CD14-positive monocyte (primary cell): ENCODE data around the gene TRIM41. TPM values are rescaled to one million over a fixed set of nuclear protein-coding genes. Genes with fewer than 3 reads are reported as not detected.

Experiments used
- DNase-seq, 3 donors: peaks; one replicate each; pipeline ENCODE4 v3.0.0-alpha.2; 2011 to 2022
- H2AFZ ChIP-seq: 2 replicates; pipeline ENCODE4 v1.6.0; 2012; ENCODE audit warnings: mild to moderate bottlenecking, low read depth, low read length, inconsistent platforms; ENCODE audit not compliant: insufficient read depth, poor library complexity, severe bottlenecking
- H3K27ac ChIP-seq, 2 donors: 1 replicate in 1 of 2; 2 replicates in 1 of 2; pipeline ENCODE4 v1.5.1; 2012 to 2013; ENCODE audit warnings: low read length in 2 of 2, control low read depth in 1 of 2, inconsistent platforms in 1 of 2, low read depth in 1 of 2, mild to moderate bottlenecking in 1 of 2
- H3K27me3 ChIP-seq, 2 donors: one replicate each; pipeline versions ENCODE4 v1.6.0 to v1.6.1; 2011 to 2013; ENCODE audit warnings: low read length in 2 of 2; ENCODE audit not compliant: control insufficient read depth in 2 of 2, insufficient read depth in 2 of 2
- H3K36me3 ChIP-seq, 2 donors: replicated peaks in 1 of 2; 1 replicate in 1 of 2; 2 replicates in 1 of 2; pipeline versions ENCODE4 v1.5.1 to v1.6.1; 2012 to 2013; ENCODE audit warnings: low read length in 2 of 2, control low read depth in 1 of 2, inconsistent platforms in 1 of 2, mild to moderate bottlenecking in 1 of 2; ENCODE audit not compliant: insufficient read depth in 2 of 2, control insufficient read depth in 1 of 2
- H3K4me1 ChIP-seq, 2 donors: 1 replicate in 1 of 2; 2 replicates in 1 of 2; pipeline versions ENCODE4 v1.5.1 to v1.6.1; 2012 to 2013; ENCODE audit warnings: low read length in 2 of 2, control low read depth in 1 of 2, inconsistent platforms in 1 of 2, mild to moderate bottlenecking in 1 of 2, moderate library complexity in 1 of 2; ENCODE audit not compliant: insufficient read depth in 2 of 2, control insufficient read depth in 1 of 2
- H3K4me2 ChIP-seq: replicated peaks from 2 replicates; pipeline ENCODE3; 2012; ENCODE audit warnings: low read length, moderate library complexity, mild to moderate bottlenecking; ENCODE audit not compliant: poor library complexity, severe bottlenecking; ENCODE audit errors: extremely low read depth
- H3K4me3 ChIP-seq, 3 experiments: fragments of 200-600 bp in 1 of 3; sonication (generic) in 1 of 3; replicated peaks in 1 of 3; 1 replicate in 2 of 3; 2 replicates in 1 of 3; pipeline ENCODE4 v1.5.1; 2011 to 2013; ENCODE audit warnings: low read length in 3 of 3, mild to moderate bottlenecking in 3 of 3, control low read depth in 2 of 3, low read depth in 2 of 3, inconsistent platforms in 1 of 3, moderate library complexity in 1 of 3
- H3K79me2 ChIP-seq: 2 replicates; pipeline ENCODE4 v1.6.0; 2012; ENCODE audit warnings: mild to moderate bottlenecking, control low read depth, inconsistent platforms, low read length, moderate library complexity; ENCODE audit not compliant: insufficient read depth
- H3K9ac ChIP-seq: 2 replicates; pipeline ENCODE4 v1.6.0; 2017; ENCODE audit warnings: low read length, mild to moderate bottlenecking; ENCODE audit not compliant: insufficient read depth, poor library complexity, severe bottlenecking
- H3K9me3 ChIP-seq, 2 donors: replicated peaks in 1 of 2; 1 replicate in 1 of 2; 2 replicates in 1 of 2; pipeline versions ENCODE4 v1.5.1 to v1.6.1; 2012 to 2013; ENCODE audit warnings: low read length in 2 of 2, control low read depth in 1 of 2; ENCODE audit not compliant: control insufficient read depth in 1 of 2, insufficient read depth in 1 of 2
- H4K20me1 ChIP-seq: 2 replicates; pipeline ENCODE4 v1.6.0; 2012; ENCODE audit warnings: mild to moderate bottlenecking, low read length, control low read depth, moderate library complexity; ENCODE audit not compliant: insufficient read depth
- H3K27ac Mint-ChIP-seq, 7 donors: one replicate each; pipeline ENCODE4 v1.8.0; 2020; ENCODE audit warnings: mild to moderate bottlenecking in 7 of 7, mixed read lengths in 7 of 7, moderate library complexity in 6 of 7, inconsistent platforms in 2 of 7
- H3K27me3 Mint-ChIP-seq, 3 donors: one replicate each; pipeline ENCODE4 v1.8.0; 2021 to 2022; ENCODE audit warnings: low read depth in 3 of 3, mild to moderate bottlenecking in 3 of 3, mixed read lengths in 3 of 3, moderate library complexity in 3 of 3, inconsistent platforms in 1 of 3
- H3K36me3 Mint-ChIP-seq, 2 donors: one replicate each; pipeline ENCODE4 v1.8.0; 2020; ENCODE audit warnings: mixed read lengths in 2 of 2, inconsistent platforms in 1 of 2, mild to moderate bottlenecking in 1 of 2
- H3K4me1 Mint-ChIP-seq: one replicate; pipeline ENCODE4 v1.8.0; 2020; ENCODE audit warnings: mild to moderate bottlenecking, mixed read lengths
- H3K4me3 Mint-ChIP-seq, 2 donors: one replicate each; pipeline ENCODE4 v1.8.0; 2020; ENCODE audit warnings: mild to moderate bottlenecking in 2 of 2, mixed read lengths in 2 of 2, moderate library complexity in 1 of 2
- H3K9me3 Mint-ChIP-seq, 7 donors: one replicate each; pipeline ENCODE4 v1.8.0; 2020 to 2022; ENCODE audit warnings: mixed read lengths in 7 of 7, mild to moderate bottlenecking in 6 of 7, moderate library complexity in 6 of 7, inconsistent platforms in 2 of 7
- WGBS: methylation state at CpG from one replicate; pipeline ENCODE4 v1.1.5; 2013; ENCODE audit warnings: missing lambda C conversion rate; ENCODE audit not compliant: insufficient coverage; 5-methylcytosine and 5-hydroxymethylcytosine counted together
- intact Hi-C, 2 donors: fragments of 100-400 bp; cut with micrococcal nuclease; formaldehyde crosslinking; loops; one replicate each; pipeline versions ENCODE4 v1.15.0 to v1.15.1; 2023
- polyA plus RNA-seq, 3 donors: library from polyadenylated mRNA; depleted of rRNA in 1 of 3; unstranded in 2 of 3; stranded (reverse) in 1 of 3; fragments of 300-500 nt in 2 of 3; fragments of >200 nt in 1 of 3; fragmentation: Illumina TruSeq in 2 of 3; gene quantifications; 1 replicate in 2 of 3; 2 replicates in 1 of 3; pipeline ENCODE4 v1.2.3, GENCODE V29; 2012 to 2021
- TF ChIP-seq, protein P1 (sequence below): fragments of 200-600 bp; IDR thresholded peaks from one replicate; pipeline ENCODE4 v1.8.0; 2022; ENCODE audit warnings: antibody characterized with exemption, mild to moderate bottlenecking

The TRIM41 gene
- polyA plus RNA-seq, 3 donors, result 0.12 to 26.4 (median 0.24) TPM

DNA sequence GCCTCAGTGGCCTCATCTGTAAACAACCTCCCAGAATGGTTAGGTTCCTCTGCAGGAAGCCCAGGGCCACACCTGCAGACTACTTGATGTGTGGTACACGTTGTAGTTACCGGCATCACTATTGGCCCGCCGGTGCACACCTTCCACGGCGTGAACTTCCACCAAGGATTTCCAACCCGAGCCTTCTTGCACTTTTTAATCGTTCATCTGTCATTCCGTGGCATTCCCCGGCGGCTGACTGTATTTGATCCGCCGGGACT, 5.3 kb upstream of the TRIM41 start:
- Histone ChIP-seq H3K36me3 (no peaks in the 10 kb centered on the region), H3K4me1 (peaks cover 43 to 44% of the 10 kb centered on the region in 2 donors), H3K79me2 (no peaks in the 10 kb centered on the region), H3K27me3 (peaks cover 13 to 42% of the 10 kb centered on the region in 2 donors), H2AFZ (peak overlapping the region; percentile 76), H4K20me1 (no peaks in the 10 kb centered on the region), H3K27ac (no peak overlapping the region), H3K9ac (no peak overlapping the region), H3K4me2 (peak overlapping the region; percentile 82), H3K4me3 (peak overlapping the region; percentile 0 to 70 (median 22)), H3K9me3 (no peaks in the 10 kb centered on the region)
- peaks cover 28 to 43% (median 32%) of the 10 kb centered on the region in 3 donors for H3K27me3 Mint-ChIP-seq
- TF ChIP-seq, protein P1, sequence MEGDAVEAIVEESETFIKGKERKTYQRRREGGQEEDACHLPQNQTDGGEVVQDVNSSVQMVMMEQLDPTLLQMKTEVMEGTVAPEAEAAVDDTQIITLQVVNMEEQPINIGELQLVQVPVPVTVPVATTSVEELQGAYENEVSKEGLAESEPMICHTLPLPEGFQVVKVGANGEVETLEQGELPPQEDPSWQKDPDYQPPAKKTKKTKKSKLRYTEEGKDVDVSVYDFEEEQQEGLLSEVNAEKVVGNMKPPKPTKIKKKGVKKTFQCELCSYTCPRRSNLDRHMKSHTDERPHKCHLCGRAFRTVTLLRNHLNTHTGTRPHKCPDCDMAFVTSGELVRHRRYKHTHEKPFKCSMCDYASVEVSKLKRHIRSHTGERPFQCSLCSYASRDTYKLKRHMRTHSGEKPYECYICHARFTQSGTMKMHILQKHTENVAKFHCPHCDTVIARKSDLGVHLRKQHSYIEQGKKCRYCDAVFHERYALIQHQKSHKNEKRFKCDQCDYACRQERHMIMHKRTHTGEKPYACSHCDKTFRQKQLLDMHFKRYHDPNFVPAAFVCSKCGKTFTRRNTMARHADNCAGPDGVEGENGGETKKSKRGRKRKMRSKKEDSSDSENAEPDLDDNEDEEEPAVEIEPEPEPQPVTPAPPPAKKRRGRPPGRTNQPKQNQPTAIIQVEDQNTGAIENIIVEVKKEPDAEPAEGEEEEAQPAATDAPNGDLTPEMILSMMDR, result no peak
- peak overlapping the region; percentile 70 to 90 for H3K4me3 Mint-ChIP-seq
- H3K36me3 Mint-ChIP-seq, result peaks cover 0 to 2% of the 10 kb centered on the region in 2 donors
- peak in 1 of 3 donors; percentile 13 for DNase-seq
- intact Hi-C loops, result loop anchor here in 1 of 2 donors (2.0 kb wide), 2 partner anchors 15 to 29 kb away; no protein-coding TSS in a partner anchor
- H3K9me3 Mint-ChIP-seq, result peaks cover 0 to 20% (median 1%) of the 10 kb centered on the region in 7 donors
- peak overlapping the region in 2 of 7 donors; percentile 50 to 79 for H3K27ac Mint-ChIP-seq
- WGBS, result 2% methylated on average over 11 of the region's 13 CpGs
- peaks cover 44% of the 10 kb centered on the region for H3K4me1 Mint-ChIP-seq

DNA sequence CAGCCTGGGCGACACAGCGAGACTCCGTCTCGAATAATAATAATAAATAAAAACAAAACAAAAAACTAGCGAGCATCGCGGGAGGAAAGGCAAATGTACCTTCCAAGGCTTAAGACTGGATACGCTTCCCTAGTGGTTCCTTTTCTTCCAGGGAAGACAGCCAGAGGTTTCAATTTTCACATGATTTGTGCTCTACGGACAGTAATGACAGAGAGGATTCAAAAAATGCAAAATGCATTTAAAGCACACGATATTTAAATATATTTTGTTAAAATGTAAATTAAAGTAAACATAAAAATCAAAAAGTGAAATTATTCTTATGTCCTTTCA, 4.3 kb upstream of the TRIM41 start:
- Mint-ChIP-seq H3K4me3 (peak overlapping the region; percentile 70 to 90), H3K27ac (peak overlapping the region in 1 of 7 donors; percentile 57), H3K9me3 (peaks cover 0 to 20% (median 1%) of the 10 kb centered on the region in 7 donors), H3K36me3 (peaks cover 0 to 2% of the 10 kb centered on the region in 2 donors), H3K4me1 (peaks cover 44% of the 10 kb centered on the region), H3K27me3 (peaks cover 28 to 35% (median 30%) of the 10 kb centered on the region in 3 donors)
- TF ChIP-seq, protein P1, result no peak
- Histone ChIP-seq H3K4me1 (peaks cover 43 to 47% of the 10 kb centered on the region in 2 donors), H3K9ac (no peak overlapping the region), H3K9me3 (no peaks in the 10 kb centered on the region), H3K27me3 (peaks cover 13 to 38% of the 10 kb centered on the region in 2 donors), H3K79me2 (peaks cover 3% of the 10 kb centered on the region), H3K36me3 (no peaks in the 10 kb centered on the region), H3K27ac (no peak overlapping the region), H2AFZ (no peak overlapping the region), H3K4me2 (peak overlapping the region; percentile 82), H4K20me1 (no peaks in the 10 kb centered on the region), H3K4me3 (peak overlapping the region in 2 of 3 experiments; percentile 10 to 70)
- no peak for DNase-seq
- intact Hi-C loops, result loop anchor here in 1 of 2 donors (2.0 kb wide), 1 partner anchor 16 kb away; no protein-coding TSS in a partner anchor
- WGBS, result no CpG with 5 or more reads among the region's 10 CpGs
